Measurements from ENCODE around the gene GMPPA. TPM values are rescaled to one million over a fixed set of nuclear protein-coding genes. Genes with fewer than 3 reads are reported as not detected.

GMPPA gene
- total RNA-seq, 1 donor from 2014 or later = 50.3 TPM

DNA sequence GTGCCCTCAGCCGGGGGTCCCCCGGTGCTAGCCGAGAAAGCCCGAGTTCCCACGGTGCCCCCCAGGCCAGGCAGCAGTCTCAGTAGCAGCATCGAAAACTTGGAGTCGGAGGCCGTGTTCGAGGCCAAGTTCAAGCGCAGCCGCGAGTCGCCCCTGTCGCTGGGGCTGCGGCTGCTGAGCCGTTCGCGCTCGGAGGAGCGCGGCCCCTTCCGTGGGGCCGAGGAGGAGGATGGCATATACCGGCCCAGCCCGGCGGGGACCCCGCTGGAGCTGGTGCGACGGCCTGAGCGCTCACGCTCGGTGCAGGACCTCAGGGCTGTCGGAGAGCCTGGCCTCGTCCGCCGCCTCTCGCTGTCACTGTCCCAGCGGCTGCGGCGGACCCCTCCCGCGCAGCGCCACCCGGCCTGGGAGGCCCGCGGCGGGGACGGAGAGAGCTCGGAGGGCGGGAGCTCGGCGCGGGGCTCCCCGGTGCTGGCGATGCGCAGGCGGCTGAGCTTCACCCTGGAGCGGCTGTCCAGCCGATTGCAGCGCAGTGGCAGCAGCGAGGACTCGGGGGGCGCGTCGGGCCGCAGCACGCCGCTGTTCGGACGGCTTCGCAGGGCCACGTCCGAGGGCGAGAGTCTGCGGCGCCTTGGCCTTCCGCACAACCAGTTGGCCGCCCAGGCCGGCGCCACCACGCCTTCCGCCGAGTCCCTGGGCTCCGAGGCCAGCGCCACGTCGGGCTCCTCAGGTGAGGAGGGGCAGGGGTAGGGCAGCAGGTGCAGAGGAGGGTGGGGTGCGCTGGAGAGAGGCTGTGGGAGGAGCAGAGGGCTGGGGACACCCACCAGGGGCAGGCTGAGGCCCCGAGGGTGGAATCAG is 14.1 kb upstream of the GMPPA start:
- H3K4me3 Mint-ChIP-seq = no peak overlapping the region
- H3K4me1 Mint-ChIP-seq (ENCODE audit: low read depth) = no peaks in the 10 kb centered on the region
- no peak for DNase-seq (ENCODE audit: low spot score)
- peaks cover 44% of the 10 kb centered on the region for H3K27me3 Mint-ChIP-seq (ENCODE audit: insufficient read depth)
- H3K27ac Mint-ChIP-seq = no peak overlapping the region
- no peaks in the 10 kb centered on the region for H3K9me3 Mint-ChIP-seq
- no peaks in the 10 kb centered on the region for H3K36me3 Mint-ChIP-seq (ENCODE audit: low read depth)
- intact Hi-C loops (cut with micrococcal nuclease) = no loop called here

DNA sequence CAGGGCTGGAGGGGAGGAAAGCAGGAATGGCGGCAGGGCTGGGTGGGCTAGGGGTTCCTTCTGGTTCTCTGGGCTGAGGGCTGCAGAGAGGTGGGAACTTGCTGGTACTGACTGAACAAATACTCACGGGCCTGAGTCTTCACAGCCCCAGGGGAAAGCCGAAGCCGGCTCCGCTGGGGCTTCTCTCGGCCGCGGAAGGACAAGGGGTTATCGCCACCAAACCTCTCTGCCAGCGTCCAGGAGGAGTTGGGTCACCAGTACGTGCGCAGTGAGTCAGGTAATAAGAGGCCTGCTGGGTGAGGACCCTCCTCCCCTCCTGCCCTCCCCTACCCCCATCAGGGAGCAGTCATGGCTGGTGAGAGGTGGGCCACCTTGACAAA is 13.5 kb upstream of the GMPPA start:
- H3K27me3 Mint-ChIP-seq (ENCODE audit: insufficient read depth) = peaks cover 44% of the 10 kb centered on the region
- intact Hi-C loops (cut with micrococcal nuclease) = no loop called here
- H3K9me3 Mint-ChIP-seq = no peaks in the 10 kb centered on the region
- H3K4me1 Mint-ChIP-seq (ENCODE audit: low read depth) = no peaks in the 10 kb centered on the region
- H3K36me3 Mint-ChIP-seq (ENCODE audit: low read depth) = no peaks in the 10 kb centered on the region
- no peak overlapping the region for H3K4me3 Mint-ChIP-seq
- DNase-seq (ENCODE audit: low spot score) = no peak
- no peak overlapping the region for H3K27ac Mint-ChIP-seq

DNA sequence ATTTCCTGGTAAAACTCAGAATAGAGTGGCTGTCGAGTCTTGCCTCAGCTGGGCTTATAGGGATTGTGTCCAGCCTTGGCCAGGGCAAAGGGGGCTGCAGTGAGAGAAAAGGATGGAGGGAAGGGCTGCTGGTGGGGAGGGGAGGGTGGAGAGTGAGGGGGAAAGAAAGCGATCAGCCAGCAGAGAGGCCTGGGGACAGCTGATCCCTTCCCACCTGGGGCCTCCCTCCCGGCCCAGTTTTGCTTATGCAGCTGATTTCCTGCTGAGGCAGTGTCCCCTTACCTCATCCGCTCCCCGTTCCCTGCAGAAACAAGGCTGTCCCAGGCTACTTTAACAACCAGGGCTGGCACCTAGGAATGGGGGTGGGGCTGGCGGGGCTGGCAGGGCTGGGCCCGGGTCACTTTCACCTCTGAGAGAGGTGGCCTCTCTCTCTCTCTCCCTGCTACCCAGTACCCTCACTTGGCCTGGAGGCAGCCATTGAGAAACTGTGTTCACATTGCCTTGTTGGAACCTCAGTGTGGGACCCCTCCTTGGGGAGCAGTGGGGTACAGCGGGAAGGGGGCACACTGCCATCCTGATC is 12.2 kb upstream of the GMPPA start:
- Mint-ChIP-seq H3K27ac (no peak overlapping the region), H3K27me3 (ENCODE audit: insufficient read depth) (peaks cover 40% of the 10 kb centered on the region), H3K4me3 (no peak overlapping the region), H3K4me1 (ENCODE audit: low read depth) (no peaks in the 10 kb centered on the region), H3K36me3 (ENCODE audit: low read depth) (no peaks in the 10 kb centered on the region), H3K9me3 (no peaks in the 10 kb centered on the region)
- intact Hi-C loops (cut with micrococcal nuclease) = no loop called here
- DNase-seq (ENCODE audit: low spot score) = no peak

DNA sequence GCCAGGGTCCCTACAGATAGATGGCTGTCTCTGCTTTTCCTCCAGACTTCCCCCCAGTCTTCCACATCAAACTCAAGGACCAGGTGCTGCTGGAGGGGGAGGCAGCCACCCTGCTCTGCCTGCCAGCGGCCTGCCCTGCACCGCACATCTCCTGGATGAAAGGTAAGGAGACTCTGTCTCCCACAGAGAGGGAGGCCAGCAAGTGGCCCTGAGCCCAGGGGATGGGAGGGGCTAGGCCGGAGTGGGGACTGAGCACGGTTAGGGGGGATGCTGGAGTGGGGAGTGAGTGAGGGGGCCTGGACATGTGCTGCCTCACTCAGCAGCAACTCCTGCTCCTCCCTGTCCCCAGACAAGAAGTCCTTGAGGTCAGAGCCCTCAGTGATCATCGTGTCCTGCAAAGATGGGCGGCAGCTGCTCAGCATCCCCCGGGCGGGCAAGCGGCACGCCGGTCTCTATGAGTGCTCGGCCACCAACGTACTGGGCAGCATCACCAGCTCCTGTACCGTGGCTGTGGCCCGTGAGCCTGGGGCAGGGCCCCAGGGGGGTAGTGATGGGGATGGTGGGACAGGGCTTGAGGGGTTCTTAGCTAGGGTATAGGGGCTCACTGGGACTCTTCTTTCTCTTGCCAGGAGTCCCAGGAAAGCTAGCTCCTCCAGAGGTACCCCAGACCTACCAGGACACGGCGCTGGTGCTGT is 10.4 kb upstream of the GMPPA start:
- Mint-ChIP-seq H3K4me1 (ENCODE audit: low read depth) (no peaks in the 10 kb centered on the region), H3K36me3 (ENCODE audit: low read depth) (no peaks in the 10 kb centered on the region), H3K4me3 (no peak overlapping the region), H3K27ac (no peak overlapping the region), H3K27me3 (ENCODE audit: insufficient read depth) (peaks cover 35% of the 10 kb centered on the region), H3K9me3 (no peaks in the 10 kb centered on the region)
- no peak for DNase-seq (ENCODE audit: low spot score)
- intact Hi-C loops (cut with micrococcal nuclease) = no loop called here

DNA sequence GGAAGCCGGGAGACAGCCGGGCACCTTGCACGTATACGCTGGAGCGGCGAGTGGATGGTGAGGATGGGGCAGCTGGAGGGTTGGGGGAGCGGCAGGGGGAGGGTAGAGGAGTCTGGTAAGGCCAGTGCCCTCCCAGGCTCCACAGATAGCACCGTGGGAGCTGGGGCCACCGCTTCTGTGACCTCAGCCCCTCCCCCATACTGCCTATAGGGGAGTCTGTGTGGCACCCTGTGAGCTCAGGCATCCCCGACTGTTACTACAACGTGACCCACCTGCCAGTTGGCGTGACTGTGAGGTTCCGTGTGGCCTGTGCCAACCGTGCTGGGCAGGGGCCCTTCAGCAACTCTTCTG is 9.9 kb upstream of the GMPPA start:
- Mint-ChIP-seq H3K4me3 (no peak overlapping the region), H3K36me3 (ENCODE audit: low read depth) (no peaks in the 10 kb centered on the region), H3K9me3 (no peaks in the 10 kb centered on the region), H3K27ac (no peak overlapping the region), H3K27me3 (ENCODE audit: insufficient read depth) (peaks cover 39% of the 10 kb centered on the region), H3K4me1 (ENCODE audit: low read depth) (no peaks in the 10 kb centered on the region)
- intact Hi-C loops (cut with micrococcal nuclease) = no loop called here
- no peak for DNase-seq (ENCODE audit: low spot score)

DNA sequence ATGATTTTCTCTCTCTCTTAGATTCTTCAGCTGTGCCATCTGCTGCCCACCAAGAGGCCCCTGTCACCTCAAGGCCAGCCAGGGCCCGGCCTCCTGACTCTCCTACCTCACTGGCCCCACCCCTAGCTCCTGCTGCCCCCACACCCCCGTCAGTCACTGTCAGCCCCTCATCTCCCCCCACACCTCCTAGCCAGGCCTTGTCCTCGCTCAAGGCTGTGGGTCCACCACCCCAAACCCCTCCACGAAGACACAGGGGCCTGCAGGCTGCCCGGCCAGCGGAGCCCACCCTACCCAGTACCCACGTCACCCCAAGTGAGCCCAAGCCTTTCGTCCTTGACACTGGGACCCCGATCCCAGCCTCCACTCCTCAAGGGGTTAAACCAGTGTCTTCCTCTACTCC is 9.4 kb upstream of the GMPPA start:
- no peaks in the 10 kb centered on the region for H3K36me3 Mint-ChIP-seq (ENCODE audit: low read depth)

DNA sequence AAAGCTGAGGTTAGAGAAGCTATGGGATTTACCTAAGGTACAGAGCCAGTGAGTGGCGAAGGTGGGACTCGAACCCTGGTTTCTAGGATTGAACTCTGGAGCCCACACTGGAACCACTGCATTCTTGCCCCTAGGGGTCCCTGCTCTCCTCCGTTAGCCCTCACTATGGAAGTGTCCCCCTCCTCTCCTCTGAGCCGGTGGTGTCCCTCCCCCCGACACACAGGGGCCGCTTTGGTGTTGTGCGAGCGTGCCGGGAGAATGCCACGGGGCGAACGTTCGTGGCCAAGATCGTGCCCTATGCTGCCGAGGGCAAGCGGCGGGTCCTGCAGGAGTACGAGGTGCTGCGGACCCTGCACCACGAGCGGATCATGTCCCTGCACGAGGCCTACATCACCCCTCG is 8.5 kb upstream of the GMPPA start:
- intact Hi-C loops (cut with micrococcal nuclease) = no loop called here
- no peak for DNase-seq (ENCODE audit: low spot score)
- Mint-ChIP-seq H3K4me1 (ENCODE audit: low read depth) (no peaks in the 10 kb centered on the region), H3K27ac (no peak overlapping the region), H3K36me3 (ENCODE audit: low read depth) (no peaks in the 10 kb centered on the region), H3K27me3 (ENCODE audit: insufficient read depth) (peaks cover 43% of the 10 kb centered on the region), H3K9me3 (no peaks in the 10 kb centered on the region), H3K4me3 (no peak overlapping the region)

More for the DNA sequence above, 9.4 kb upstream of the GMPPA start:
- H3K9me3 Mint-ChIP-seq = no peaks in the 10 kb centered on the region
- intact Hi-C loops (cut with micrococcal nuclease) = no loop called here
- H3K4me1 Mint-ChIP-seq (ENCODE audit: low read depth) = no peaks in the 10 kb centered on the region
- DNase-seq (ENCODE audit: low spot score) = no peak
- no peak overlapping the region for H3K27ac Mint-ChIP-seq
- no peak overlapping the region for H3K4me3 Mint-ChIP-seq
- peaks cover 39% of the 10 kb centered on the region for H3K27me3 Mint-ChIP-seq (ENCODE audit: insufficient read depth)

DNA sequence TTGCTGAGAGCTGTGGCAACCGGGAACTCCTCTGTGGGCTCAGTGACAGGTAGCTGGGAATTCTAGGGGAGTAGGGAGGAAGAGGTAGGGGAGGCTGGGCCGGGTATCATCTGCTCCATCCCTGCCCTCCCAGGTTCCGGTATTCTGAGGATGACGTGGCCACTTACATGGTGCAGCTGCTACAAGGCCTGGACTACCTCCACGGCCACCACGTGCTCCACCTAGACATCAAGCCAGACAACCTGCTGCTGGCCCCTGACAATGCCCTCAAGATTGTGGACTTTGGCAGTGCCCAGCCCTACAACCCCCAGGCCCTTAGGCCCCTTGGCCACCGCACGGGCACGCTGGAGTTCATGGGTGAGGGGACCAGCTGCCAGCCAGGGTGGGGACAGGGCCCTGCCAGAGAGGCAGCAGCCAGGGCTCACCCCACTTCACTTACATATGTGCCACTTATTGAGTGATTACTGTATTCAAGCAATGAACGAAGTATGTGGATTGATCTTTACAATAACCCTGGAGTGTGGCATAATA is 8.0 kb upstream of the GMPPA start:
- no peak overlapping the region for H3K4me3 Mint-ChIP-seq
- no peaks in the 10 kb centered on the region for H3K36me3 Mint-ChIP-seq (ENCODE audit: low read depth)
- H3K27me3 Mint-ChIP-seq (ENCODE audit: insufficient read depth) = peaks cover 42% of the 10 kb centered on the region
- intact Hi-C loops (cut with micrococcal nuclease) = no loop called here
- no peak for DNase-seq (ENCODE audit: low spot score)
- no peak overlapping the region for H3K27ac Mint-ChIP-seq
- H3K4me1 Mint-ChIP-seq (ENCODE audit: low read depth) = no peaks in the 10 kb centered on the region
- H3K9me3 Mint-ChIP-seq = no peaks in the 10 kb centered on the region

DNA sequence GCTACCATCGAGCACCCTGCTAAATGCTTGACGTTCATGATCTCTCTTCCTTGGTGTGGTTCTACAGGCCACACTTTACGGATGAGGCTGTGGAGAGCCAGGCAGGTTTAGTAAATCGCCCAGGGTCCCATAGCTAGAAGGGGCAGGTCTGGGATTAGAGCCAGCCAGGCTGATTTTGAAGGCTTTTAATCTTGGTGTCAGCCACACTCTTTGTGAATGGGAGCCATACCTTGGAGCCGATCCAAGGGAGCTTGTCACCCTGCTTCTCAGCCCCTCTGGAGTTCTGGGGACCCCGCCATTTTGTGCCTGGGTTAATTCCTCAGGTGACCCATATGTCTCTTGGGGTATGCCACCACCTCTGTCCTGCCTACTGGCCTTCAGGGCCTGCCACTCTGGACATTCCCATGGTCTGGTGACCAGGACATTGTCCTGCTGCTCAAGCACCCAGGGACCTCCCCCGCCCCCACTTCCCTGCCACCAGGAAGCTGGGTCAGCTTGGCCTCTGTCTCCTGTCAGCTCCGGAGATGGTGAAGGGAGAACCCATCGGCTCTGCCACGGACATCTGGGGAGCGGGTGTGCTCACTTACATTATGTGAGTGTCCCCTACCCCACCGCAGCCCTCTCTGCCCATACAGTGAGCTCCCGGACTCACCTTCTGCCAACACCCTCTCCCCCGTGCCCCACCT is 7.3 kb upstream of the GMPPA start:
- H3K27ac Mint-ChIP-seq = no peak overlapping the region
- H3K4me1 Mint-ChIP-seq (ENCODE audit: low read depth) = no peaks in the 10 kb centered on the region
- H3K27me3 Mint-ChIP-seq (ENCODE audit: insufficient read depth) = peaks cover 39% of the 10 kb centered on the region
- H3K36me3 Mint-ChIP-seq (ENCODE audit: low read depth) = no peaks in the 10 kb centered on the region
- H3K4me3 Mint-ChIP-seq = no peak overlapping the region
- no peak for DNase-seq (ENCODE audit: low spot score)
- intact Hi-C loops (cut with micrococcal nuclease) = no loop called here
- H3K9me3 Mint-ChIP-seq = no peaks in the 10 kb centered on the region

DNA sequence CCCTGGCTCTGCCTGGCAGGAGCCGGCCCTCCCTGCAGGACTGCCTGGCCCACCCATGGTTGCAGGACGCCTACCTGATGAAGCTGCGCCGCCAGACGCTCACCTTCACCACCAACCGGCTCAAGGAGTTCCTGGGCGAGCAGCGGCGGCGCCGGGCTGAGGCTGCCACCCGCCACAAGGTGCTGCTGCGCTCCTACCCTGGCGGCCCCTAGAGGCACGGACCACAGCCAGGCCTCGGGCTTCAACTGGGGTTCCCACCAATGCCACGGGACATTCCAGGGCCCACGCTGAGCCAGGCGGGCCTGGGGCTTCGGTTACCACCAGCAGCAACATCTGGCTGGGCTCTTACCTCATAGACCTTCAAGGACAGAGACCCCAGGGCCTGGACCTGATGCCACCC is 6.1 kb upstream of the GMPPA start:
- no peak for DNase-seq (ENCODE audit: low spot score)
- H3K27ac Mint-ChIP-seq = no peak overlapping the region
- no peaks in the 10 kb centered on the region for H3K9me3 Mint-ChIP-seq
- H3K27me3 Mint-ChIP-seq (ENCODE audit: insufficient read depth) = peaks cover 40% of the 10 kb centered on the region
- H3K36me3 Mint-ChIP-seq (ENCODE audit: low read depth) = no peaks in the 10 kb centered on the region
- no peaks in the 10 kb centered on the region for H3K4me1 Mint-ChIP-seq (ENCODE audit: low read depth)
- no peak overlapping the region for H3K4me3 Mint-ChIP-seq
- intact Hi-C loops (cut with micrococcal nuclease) = no loop called here

DNA sequence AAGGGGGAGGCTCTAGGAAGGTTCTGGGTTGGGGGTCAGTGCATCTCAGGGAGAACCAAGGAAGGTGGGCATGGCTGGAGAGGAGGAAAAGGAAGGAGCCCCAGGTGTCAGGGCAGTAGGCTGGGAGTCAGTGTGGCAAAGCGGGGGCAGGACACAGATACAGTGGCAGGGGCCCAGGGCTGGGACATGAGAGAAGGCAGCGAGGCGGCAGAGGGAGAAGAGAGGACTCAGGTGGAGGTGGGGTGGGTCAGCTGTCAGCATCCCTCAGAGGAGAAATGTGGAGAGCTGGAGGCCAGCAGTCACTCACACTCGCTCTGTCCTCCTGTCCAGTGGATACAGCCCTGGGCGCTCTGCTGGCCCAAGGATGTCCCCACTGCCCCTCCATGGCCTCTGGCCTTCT is 5.6 kb upstream of the GMPPA start:
- H3K4me1 Mint-ChIP-seq (ENCODE audit: low read depth) = peaks cover 2% of the 10 kb centered on the region
- intact Hi-C loops (cut with micrococcal nuclease) = no loop called here
- no peaks in the 10 kb centered on the region for H3K9me3 Mint-ChIP-seq
- peaks cover 38% of the 10 kb centered on the region for H3K27me3 Mint-ChIP-seq (ENCODE audit: insufficient read depth)
- H3K36me3 Mint-ChIP-seq (ENCODE audit: low read depth) = no peaks in the 10 kb centered on the region
- DNase-seq (ENCODE audit: low spot score) = no peak
- H3K4me3 Mint-ChIP-seq = no peak overlapping the region
- no peak overlapping the region for H3K27ac Mint-ChIP-seq

DNA sequence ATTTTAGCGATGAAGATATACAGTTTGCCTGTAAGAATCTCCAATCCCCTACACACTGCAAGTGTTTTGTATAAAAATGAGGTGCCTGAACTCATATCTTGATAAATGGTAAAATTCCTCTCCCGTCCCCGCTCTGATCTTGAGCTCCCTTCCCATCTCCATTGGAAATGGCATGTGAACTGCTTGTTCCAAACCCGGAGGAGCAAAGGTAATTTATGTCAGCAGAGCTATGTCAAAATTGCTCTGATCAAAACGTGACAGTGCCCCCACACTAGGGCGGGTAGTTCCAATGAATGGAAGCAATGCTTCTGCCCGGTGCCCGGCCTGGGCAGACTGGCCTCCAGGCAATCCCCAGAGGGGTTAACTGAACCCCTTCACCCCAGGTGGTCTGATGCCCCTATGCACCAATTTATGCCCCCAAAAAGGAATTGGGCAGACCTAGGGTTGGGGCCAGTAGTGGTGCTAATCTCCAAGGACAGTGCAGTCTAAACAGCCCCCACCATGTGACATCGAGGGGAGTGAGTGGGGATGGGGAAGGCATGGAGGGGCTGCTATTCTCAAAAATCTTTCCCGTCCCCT is 3.6 kb upstream of the GMPPA start:
- DNase-seq (ENCODE audit: low spot score) = no peak
- H3K27ac Mint-ChIP-seq = no peak overlapping the region
- H3K36me3 Mint-ChIP-seq (ENCODE audit: low read depth) = peaks cover 3% of the 10 kb centered on the region
- H3K4me3 Mint-ChIP-seq = no peak overlapping the region
- intact Hi-C loops (cut with micrococcal nuclease) = loop anchor here (1.0 to 5.0 kb wide), 3 partner anchors 35 to 1208 kb away; no protein-coding TSS in a partner anchor
- peaks cover 21% of the 10 kb centered on the region for H3K4me1 Mint-ChIP-seq (ENCODE audit: low read depth)
- H3K27me3 Mint-ChIP-seq (ENCODE audit: insufficient read depth) = peaks cover 42% of the 10 kb centered on the region
- no peaks in the 10 kb centered on the region for H3K9me3 Mint-ChIP-seq
